Gastroesophageal sphincter (tissue), 3 donors: Measurements from ENCODE around the gene TEDC2.

Experiments
- CTCF ChIP-seq, 4 experiments: fragments of 200-600 bp in 2 of 4; fragments of 450-650 bp in 2 of 4; sonication (generic) in 1 of 4; IDR thresholded peaks; one replicate each; pipeline ENCODE4 v1.5.1; 2017 to 2019; ENCODE audit warnings: antibody characterized with exemption in 4 of 4, mild to moderate bottlenecking in 2 of 4, moderate library complexity in 2 of 4
- POLR2A ChIP-seq, 2 donors: fragments of 450-650 bp; IDR thresholded peaks; one replicate each; pipeline ENCODE4 v1.6.1; 2017; ENCODE audit warnings: antibody characterized with exemption in 2 of 2, mild to moderate bottlenecking in 2 of 2, moderate library complexity in 1 of 2
- POLR2AphosphoS5 ChIP-seq: sonication (generic); formaldehyde crosslinking; IDR thresholded peaks from one replicate; pipeline ENCODE4 v1.6.1; 2017; ENCODE audit warnings: antibody characterized with exemption

- no peak for TF ChIP-seq POLR2A (IDR thresholded peaks at IDR 0.05)
- no peak for TF ChIP-seq CTCF (IDR thresholded peaks at IDR 0.05)
- no peak for TF ChIP-seq POLR2AphosphoS5
Measured at GRCh38 chr16:2493605-2494004, 33.7 kb downstream of the TEDC2 start.
